Fibroblast of skin of back (primary cell): ENCODE results near the gene ORC5. TPM values are rescaled to one million over a fixed set of nuclear protein-coding genes. Genes with fewer than 3 reads are reported as not detected.
"Not testable (repeated sequence)": the region's sequence is repeated elsewhere in the genome, so short reads cannot be mapped to it uniquely, and the experiment has no call there.

Source experiments
- DNase-seq: peaks from one replicate; pipeline ENCODE4 v3.0.0-alpha.2; 2013
- polyA plus RNA-seq, 2 experiments: library from polyadenylated mRNA; unstranded; fragments of 120-200 nt; gene quantifications; one replicate each; pipeline ENCODE4 v1.2.1, GENCODE V29; 2013; ENCODE audit not compliant: insufficient read length in 2 of 2

The ORC5 gene
- 17.5 TPM for polyA plus RNA-seq (2013, experiment 1 of 2; ENCODE audit: insufficient read length)
- 8.1 TPM for polyA plus RNA-seq (2013, experiment 2 of 2; ENCODE audit: insufficient read length)

- peak; percentile 82 for DNase-seq
Observed at GRCh38 chr7:104207731-104208420, at the start of gene ORC5. Gene ORC5 (minus strand): TSS chr7:104208013. CDS start chr7:104207904, 109 bp downstream.

GRCh38 chr7:104255616-104256015, 47.8 kb upstream of the ORC5 start:
- no peak for DNase-seq

- DNase-seq: no peak
Observed at GRCh38 chr7:104255194-104255593, 47.4 kb upstream of the ORC5 start.

GRCh38 chr7:104254696-104255095, 46.9 kb upstream of the ORC5 start:
- no peak for DNase-seq

- no peak for DNase-seq
Observed at GRCh38 chr7:104252409-104253134, 44.8 kb upstream of the ORC5 start.

- DNase-seq: no peak
Observed at GRCh38 chr7:104242638-104243037, 34.8 kb upstream of the ORC5 start.

GRCh38 chr7:104241538-104242209, 33.9 kb upstream of the ORC5 start:
- peak; percentile 65 for DNase-seq

- DNase-seq: no peak
Observed at GRCh38 chr7:104241135-104241534, 33.3 kb upstream of the ORC5 start.

- DNase-seq: no peak
Observed at GRCh38 chr7:104240401-104240800, 32.6 kb upstream of the ORC5 start.

GRCh38 chr7:104234990-104235389, 27.2 kb upstream of the ORC5 start:
- not testable (repeated sequence) for DNase-seq

GRCh38 chr7:104231054-104232046, 23.5 kb upstream of the ORC5 start:
- peak; percentile 61 for DNase-seq

- peak; percentile 15 for DNase-seq
Observed at GRCh38 chr7:104230606-104231005, 22.8 kb upstream of the ORC5 start.

- no peak for DNase-seq
Observed at GRCh38 chr7:104228442-104228841, 20.6 kb upstream of the ORC5 start.

GRCh38 chr7:104225451-104225850, 17.6 kb upstream of the ORC5 start:
- DNase-seq: no peak

- no peak for DNase-seq
Observed at GRCh38 chr7:104217620-104218019, 9.8 kb upstream of the ORC5 start.

- DNase-seq: no peak
Observed at GRCh38 chr7:104209063-104209462, 1.2 kb upstream of the ORC5 start.

- DNase-seq: no peak
Observed at GRCh38 chr7:104208421-104208780, 588 bp upstream of the ORC5 start.

GRCh38 chr7:104207348-104207730, 474 bp downstream of the ORC5 start:
- peak; percentile 2 for DNase-seq

GRCh38 chr7:104206841-104207240, 972 bp downstream of the ORC5 start:
- no peak for DNase-seq

GRCh38 chr7:104198673-104199278, 9.0 kb downstream of the ORC5 start:
- DNase-seq: no peak

- no peak for DNase-seq
Observed at GRCh38 chr7:104196161-104196560, 11.7 kb downstream of the ORC5 start.

GRCh38 chr7:104192434-104192833, 15.4 kb downstream of the ORC5 start:
- no peak for DNase-seq
